Esophagus squamous epithelium (tissue), 4 donors: ENCODE data around the gene SULT2B1.

Experiments
- POLR2A ChIP-seq, 4 donors: fragments of 450-650 bp; IDR thresholded peaks; one replicate each; pipeline ENCODE4 v1.6.1; 2017; ENCODE audit warnings: antibody characterized with exemption in 4 of 4, mild to moderate bottlenecking in 4 of 4, moderate library complexity in 3 of 4
- TF ChIP-seq, protein P1 (sequence below), 6 experiments: fragments of 450-650 bp in 4 of 6; fragments of 200-600 bp in 2 of 6; sonication (generic) in 2 of 6; IDR thresholded peaks; one replicate each; pipeline ENCODE4 v1.5.1; 2016 to 2019; ENCODE audit warnings: antibody characterized with exemption in 6 of 6, mild to moderate bottlenecking in 4 of 6, moderate library complexity in 4 of 6

DNA sequence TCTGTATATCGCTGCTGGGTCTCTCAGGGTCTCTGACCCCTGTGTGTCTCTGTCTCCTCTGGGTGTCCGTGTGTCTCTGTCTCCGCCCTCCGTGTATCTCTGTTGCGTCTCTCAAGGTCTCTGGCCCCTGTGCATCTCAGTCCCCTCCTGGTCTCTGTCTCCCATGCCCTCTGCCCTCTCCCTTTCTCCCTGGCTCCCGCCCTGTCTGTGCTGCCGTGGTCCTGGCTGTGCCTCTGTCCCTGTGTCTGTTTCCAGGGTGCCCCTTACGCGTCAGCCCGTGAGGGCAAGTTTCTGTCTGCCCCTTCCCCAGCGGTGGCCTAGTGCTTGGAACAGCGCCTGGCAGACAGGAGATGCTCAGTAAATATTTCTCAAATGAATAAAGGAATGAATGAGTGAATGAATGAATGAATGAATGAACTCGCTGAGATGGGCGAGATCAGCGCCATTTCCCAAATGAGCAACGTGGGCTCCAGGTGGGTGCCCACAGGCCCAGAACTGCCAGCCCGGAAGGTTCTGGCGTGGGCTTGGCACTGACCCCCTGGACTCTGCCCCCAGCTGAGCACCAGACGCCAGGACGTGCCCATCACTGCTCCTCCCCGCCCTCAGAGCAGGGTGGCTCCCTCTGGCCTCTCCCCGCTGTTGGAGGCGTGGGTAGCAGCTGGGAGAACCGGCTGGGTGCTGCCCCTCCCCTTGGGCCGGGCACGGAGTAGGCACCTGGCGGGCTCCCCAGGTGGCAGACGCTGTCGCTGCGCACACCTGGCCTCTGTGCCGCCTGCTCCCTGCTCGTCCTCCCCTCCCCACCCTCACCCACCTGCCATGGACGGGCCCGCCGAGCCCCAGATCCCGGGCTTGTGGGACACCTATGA, at the start of gene SULT2B1:
- TF ChIP-seq, protein P1, sequence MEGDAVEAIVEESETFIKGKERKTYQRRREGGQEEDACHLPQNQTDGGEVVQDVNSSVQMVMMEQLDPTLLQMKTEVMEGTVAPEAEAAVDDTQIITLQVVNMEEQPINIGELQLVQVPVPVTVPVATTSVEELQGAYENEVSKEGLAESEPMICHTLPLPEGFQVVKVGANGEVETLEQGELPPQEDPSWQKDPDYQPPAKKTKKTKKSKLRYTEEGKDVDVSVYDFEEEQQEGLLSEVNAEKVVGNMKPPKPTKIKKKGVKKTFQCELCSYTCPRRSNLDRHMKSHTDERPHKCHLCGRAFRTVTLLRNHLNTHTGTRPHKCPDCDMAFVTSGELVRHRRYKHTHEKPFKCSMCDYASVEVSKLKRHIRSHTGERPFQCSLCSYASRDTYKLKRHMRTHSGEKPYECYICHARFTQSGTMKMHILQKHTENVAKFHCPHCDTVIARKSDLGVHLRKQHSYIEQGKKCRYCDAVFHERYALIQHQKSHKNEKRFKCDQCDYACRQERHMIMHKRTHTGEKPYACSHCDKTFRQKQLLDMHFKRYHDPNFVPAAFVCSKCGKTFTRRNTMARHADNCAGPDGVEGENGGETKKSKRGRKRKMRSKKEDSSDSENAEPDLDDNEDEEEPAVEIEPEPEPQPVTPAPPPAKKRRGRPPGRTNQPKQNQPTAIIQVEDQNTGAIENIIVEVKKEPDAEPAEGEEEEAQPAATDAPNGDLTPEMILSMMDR (IDR thresholded peaks at IDR 0.05) = no peak
- TF ChIP-seq POLR2A (IDR thresholded peaks at IDR 0.05) = peak in 2 of 4 donors; percentile 45 to 59
